CD4-positive, alpha-beta T cell (primary cell): ENCODE data around the gene PCDHGC4. TPM values are rescaled to one million over a fixed set of nuclear protein-coding genes. Genes with fewer than 3 reads are reported as not detected.

Experiments used
- ATAC-seq: fragments of 200-7000 bp; cut with Tn5 transposase; one replicate; pipeline ENCODE4 v1.10.0; 2022; ENCODE audit warnings: mild to moderate bottlenecking; ENCODE audit not compliant: poor library complexity
- CTCF ChIA-PET: fragments of 350-600 bp; sonication (Branson Sonifier 250); formaldehyde crosslinking; loops from one replicate; lab custom pipeline; 2021; ENCODE audit warnings: antibody characterized with exemption, inconsistent platforms; lab: Charles Lee
- POLR2A ChIA-PET: fragments of 350-600 bp; sonication (Branson Sonifier 250); formaldehyde crosslinking; loops from one replicate; lab custom pipeline; 2021; ENCODE audit warnings: antibody characterized with exemption, inconsistent platforms; lab: Charles Lee
- DNase-seq, 14 experiments: peaks; one replicate each; pipeline ENCODE4 v3.0.0-alpha.2; 2013 to 2020; ENCODE audit warnings: mixed read lengths in 2 of 14
- H3K27ac ChIP-seq, 2 donors: one replicate each; pipeline versions ENCODE4 v1.5.1 to v1.7.0; 2013; ENCODE audit warnings: low read length in 2 of 2, low read depth in 1 of 2, mild to moderate bottlenecking in 1 of 2
- H3K27me3 ChIP-seq, 2 experiments: 1 replicate in 1 of 2; 2 replicates in 1 of 2; pipeline versions ENCODE4 v1.6.1 to v1.7.0; 2013; ENCODE audit warnings: low read length in 2 of 2, control low read depth in 1 of 2, mild to moderate bottlenecking in 1 of 2, moderate library complexity in 1 of 2; ENCODE audit not compliant: insufficient read depth in 2 of 2, control insufficient read depth in 1 of 2
- H3K36me3 ChIP-seq: one replicate; pipeline ENCODE4 v1.6.1; 2013; ENCODE audit warnings: low read length, control low read depth; ENCODE audit not compliant: insufficient read depth
- H3K4me1 ChIP-seq: one replicate; pipeline ENCODE4 v1.6.1; 2013; ENCODE audit warnings: low read length, control low read depth; ENCODE audit not compliant: insufficient read depth
- H3K4me3 ChIP-seq: one replicate; pipeline ENCODE4 v1.5.1; 2013; ENCODE audit warnings: mild to moderate bottlenecking, low read length, moderate library complexity
- H3K9me3 ChIP-seq, 2 experiments: 1 replicate in 1 of 2; 2 replicates in 1 of 2; pipeline versions ENCODE4 v1.6.1 to v1.7.0; 2013; ENCODE audit warnings: low read length in 2 of 2, mild to moderate bottlenecking in 2 of 2, control low read depth in 1 of 2, moderate library complexity in 1 of 2; ENCODE audit not compliant: control insufficient read depth in 1 of 2, insufficient read depth in 1 of 2
- H3K27ac Mint-ChIP-seq: one replicate; pipeline ENCODE4 v1.8.0; 2020; ENCODE audit warnings: mixed read lengths
- H3K27me3 Mint-ChIP-seq: one replicate; pipeline ENCODE4 v1.8.0; 2021; ENCODE audit warnings: mixed read lengths
- H3K36me3 Mint-ChIP-seq: one replicate; pipeline ENCODE4 v1.8.0; 2021; ENCODE audit warnings: low read depth, mixed read lengths
- H3K4me1 Mint-ChIP-seq: one replicate; pipeline ENCODE4 v1.8.0; 2021; ENCODE audit warnings: low read depth, mixed read lengths
- H3K4me3 Mint-ChIP-seq: one replicate; pipeline ENCODE4 v1.8.0; 2020; ENCODE audit warnings: mild to moderate bottlenecking, mixed read lengths
- H3K9me3 Mint-ChIP-seq: one replicate; pipeline ENCODE4 v1.8.0; 2020; ENCODE audit warnings: mixed read lengths
- intact Hi-C, 2 experiments: fragments of 100-400 bp; cut with DNase I in 1 of 2; cut with micrococcal nuclease in 1 of 2; formaldehyde crosslinking; loops; one replicate each; pipeline versions ENCODE4 v1.15.1 to v1.9.0; 2023 to 2025; cut with DNase I, micrococcal nuclease
- total RNA-seq, 174 experiments: library from RNA in 2 of 174; stranded (reverse) in 2 of 174; gene quantifications; one replicate each; pipeline ENCODE4 v1.2.3 and lab custom pipeline; 2021 to 2026
- TF ChIP-seq, protein P1 (sequence below): fragments of 200-600 bp; IDR thresholded peaks from one replicate; pipeline ENCODE4 v1.8.0; 2022; ENCODE audit warnings: antibody characterized with exemption, mild to moderate bottlenecking

PCDHGC4 gene
- total RNA-seq, 2 experiments from 2014 or later, result not detected

DNA sequence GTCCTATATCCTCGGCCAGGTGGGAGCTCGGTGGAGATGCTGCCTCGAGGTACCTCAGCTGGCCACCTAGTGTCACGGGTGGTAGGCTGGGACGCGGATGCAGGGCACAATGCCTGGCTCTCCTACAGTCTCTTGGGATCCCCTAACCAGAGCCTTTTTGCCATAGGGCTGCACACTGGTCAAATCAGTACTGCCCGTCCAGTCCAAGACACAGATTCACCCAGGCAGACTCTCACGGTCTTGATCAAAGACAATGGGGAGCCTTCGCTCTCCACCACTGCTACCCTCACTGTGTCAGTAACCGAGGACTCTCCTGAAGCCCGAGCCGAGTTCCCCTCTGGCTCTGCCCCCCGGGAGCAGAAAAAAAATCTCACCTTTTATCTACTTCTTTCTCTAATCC lies 7.0 kb upstream of the PCDHGC4 start:
- H3K27ac Mint-ChIP-seq, result no peak overlapping the region
- peaks cover 36% of the 10 kb centered on the region for H3K4me1 Mint-ChIP-seq
- peaks cover 49 to 71% of the 10 kb centered on the region in 2 experiments for H3K27me3 ChIP-seq
- H3K27ac ChIP-seq, result no peak overlapping the region
- H3K4me1 ChIP-seq, result peaks cover 27% of the 10 kb centered on the region
- ChIA-PET POLR2A (no interaction called here), CTCF (interaction anchor here (0.9 kb wide), 1 partner anchor 128 kb away, joined by 3 read pairs; the partner anchor contains the start of gene PCDHGB1)
- ATAC-seq, result no peak
- TF ChIP-seq, protein P1, sequence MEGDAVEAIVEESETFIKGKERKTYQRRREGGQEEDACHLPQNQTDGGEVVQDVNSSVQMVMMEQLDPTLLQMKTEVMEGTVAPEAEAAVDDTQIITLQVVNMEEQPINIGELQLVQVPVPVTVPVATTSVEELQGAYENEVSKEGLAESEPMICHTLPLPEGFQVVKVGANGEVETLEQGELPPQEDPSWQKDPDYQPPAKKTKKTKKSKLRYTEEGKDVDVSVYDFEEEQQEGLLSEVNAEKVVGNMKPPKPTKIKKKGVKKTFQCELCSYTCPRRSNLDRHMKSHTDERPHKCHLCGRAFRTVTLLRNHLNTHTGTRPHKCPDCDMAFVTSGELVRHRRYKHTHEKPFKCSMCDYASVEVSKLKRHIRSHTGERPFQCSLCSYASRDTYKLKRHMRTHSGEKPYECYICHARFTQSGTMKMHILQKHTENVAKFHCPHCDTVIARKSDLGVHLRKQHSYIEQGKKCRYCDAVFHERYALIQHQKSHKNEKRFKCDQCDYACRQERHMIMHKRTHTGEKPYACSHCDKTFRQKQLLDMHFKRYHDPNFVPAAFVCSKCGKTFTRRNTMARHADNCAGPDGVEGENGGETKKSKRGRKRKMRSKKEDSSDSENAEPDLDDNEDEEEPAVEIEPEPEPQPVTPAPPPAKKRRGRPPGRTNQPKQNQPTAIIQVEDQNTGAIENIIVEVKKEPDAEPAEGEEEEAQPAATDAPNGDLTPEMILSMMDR, result no peak
- peaks cover 0 to 17% of the 10 kb centered on the region in 2 experiments for H3K9me3 ChIP-seq
- H3K9me3 Mint-ChIP-seq, result no peaks in the 10 kb centered on the region
- H3K4me3 ChIP-seq, result no peak overlapping the region
- intact Hi-C loops, result no loop called here
- DNase-seq, result no peak
- H3K36me3 ChIP-seq, result no peaks in the 10 kb centered on the region
- no peaks in the 10 kb centered on the region for H3K36me3 Mint-ChIP-seq
- H3K4me3 Mint-ChIP-seq, result peak overlapping the region; percentile 79
- peaks cover 81% of the 10 kb centered on the region for H3K27me3 Mint-ChIP-seq

DNA sequence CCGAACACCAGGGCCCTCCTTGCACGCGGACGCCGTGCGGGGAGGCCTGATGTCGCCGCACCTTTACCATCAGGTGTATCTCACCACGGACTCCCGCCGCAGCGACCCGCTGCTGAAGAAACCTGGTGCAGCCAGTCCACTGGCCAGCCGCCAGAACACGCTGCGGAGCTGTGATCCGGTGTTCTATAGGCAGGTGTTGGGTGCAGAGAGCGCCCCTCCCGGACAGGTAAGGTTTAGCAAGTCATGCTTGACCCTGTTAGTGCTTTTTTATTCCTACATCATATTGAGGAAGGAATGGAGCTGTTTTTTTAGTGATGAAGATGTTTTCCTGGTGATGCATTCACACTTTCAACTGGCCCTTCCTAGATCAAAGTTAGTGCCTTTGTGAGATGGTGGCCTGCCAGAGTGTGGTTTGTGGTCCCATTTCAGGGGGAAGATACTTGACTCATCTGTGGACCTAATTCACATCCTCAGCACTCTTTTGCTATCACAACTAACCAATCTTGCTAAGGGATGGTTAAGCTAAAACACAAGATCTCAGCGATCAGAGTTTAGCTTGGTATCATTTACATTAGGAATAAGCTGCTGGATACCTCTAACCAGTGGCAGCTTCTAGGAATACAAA lies 6.4 kb upstream of the PCDHGC4 start:
- intact Hi-C loops, result no loop called here
- no peaks in the 10 kb centered on the region for H3K9me3 Mint-ChIP-seq
- H3K27me3 Mint-ChIP-seq, result peaks cover 87% of the 10 kb centered on the region
- H3K27ac Mint-ChIP-seq, result no peak overlapping the region
- H3K27ac ChIP-seq, result no peak overlapping the region
- H3K27me3 ChIP-seq, result peaks cover 50 to 69% of the 10 kb centered on the region in 2 experiments
- ChIA-PET CTCF (interaction anchor here (0.6 to 0.9 kb wide), 2 partner anchors 21 to 129 kb away, joined by 3 read pairs; partner anchors contain the start of gene PCDHGB1), POLR2A (no interaction called here)
- DNase-seq (no peak), ATAC-seq (no peak)
- H3K4me3 Mint-ChIP-seq, result no peak overlapping the region
- H3K4me1 Mint-ChIP-seq, result peaks cover 36% of the 10 kb centered on the region
- peaks cover 0 to 17% of the 10 kb centered on the region in 2 experiments for H3K9me3 ChIP-seq
- TF ChIP-seq, protein P1, result no peak
- H3K36me3 Mint-ChIP-seq, result no peaks in the 10 kb centered on the region
- H3K36me3 ChIP-seq, result no peaks in the 10 kb centered on the region
- H3K4me1 ChIP-seq, result peaks cover 27% of the 10 kb centered on the region
- H3K4me3 ChIP-seq, result no peak overlapping the region

DNA sequence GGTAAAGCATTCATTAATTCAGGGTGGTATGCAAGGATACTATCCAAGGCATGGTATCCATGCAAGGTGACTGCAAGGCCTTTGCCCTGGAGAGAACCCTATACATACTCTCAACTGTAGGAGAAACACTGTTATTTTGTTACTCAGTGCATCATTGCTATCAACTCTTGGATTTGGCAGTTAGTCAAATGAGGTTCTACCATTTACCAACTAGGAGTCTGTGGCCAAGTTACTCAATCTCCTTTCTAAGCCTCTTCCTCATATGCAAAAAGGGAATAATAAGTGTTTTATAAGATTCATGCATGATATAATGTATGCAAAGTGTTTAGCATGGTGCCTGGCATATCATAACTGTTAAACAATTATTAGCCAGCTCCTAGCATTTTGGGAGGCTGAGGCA lies 5.1 kb upstream of the PCDHGC4 start:
- Mint-ChIP-seq H3K27me3 (peaks cover 94% of the 10 kb centered on the region), H3K27ac (no peak overlapping the region), H3K4me3 (no peak overlapping the region), H3K36me3 (no peaks in the 10 kb centered on the region), H3K4me1 (peaks cover 36% of the 10 kb centered on the region), H3K9me3 (no peaks in the 10 kb centered on the region)
- H3K4me1 ChIP-seq, result peaks cover 32% of the 10 kb centered on the region
- ATAC-seq, result no peak
- DNase-seq, result no peak
- TF ChIP-seq, protein P1, result no peak
- no peaks in the 10 kb centered on the region for H3K36me3 ChIP-seq
- POLR2A ChIA-PET, result no interaction called here
- H3K27ac ChIP-seq, result no peak overlapping the region
- intact Hi-C loops, result no loop called here
- no peak overlapping the region for H3K4me3 ChIP-seq
- peaks cover 0 to 21% of the 10 kb centered on the region in 2 experiments for H3K9me3 ChIP-seq
- peaks cover 61 to 79% of the 10 kb centered on the region in 2 experiments for H3K27me3 ChIP-seq
- CTCF ChIA-PET, result no interaction called here
